Measurements from ENCODE around the gene CSNK1G2. TPM values are rescaled to one million over a fixed set of nuclear protein-coding genes. Genes with fewer than 3 reads are reported as not detected.
A peak's percentile ranks its signal among the peaks of the same experiment; 100 is the strongest.

Gene CSNK1G2
- total RNA-seq, 1 donor from 2014 or later = 90.7 TPM

- Mint-ChIP-seq H3K27ac (no peak overlapping the region), H3K4me1 (ENCODE audit: low read depth) (peaks cover 2% of the 10 kb centered on the region), H3K9me3 (no peaks in the 10 kb centered on the region), H3K4me3 (ENCODE audit: low read depth) (no peak overlapping the region), H3K27me3 (ENCODE audit: low read depth) (no peaks in the 10 kb centered on the region), H3K36me3 (ENCODE audit: low read depth) (peaks cover 24% of the 10 kb centered on the region)
- DNase-seq (ENCODE audit: low spot score) = no peak
- intact Hi-C loops (cut with micrococcal nuclease) = no loop called here
Observed at GRCh38 chr19:1998712-1999708, 58.0 kb downstream of the CSNK1G2 start.

GRCh38 chr19:1999856-2000515 is 59.0 kb downstream of the CSNK1G2 start:
- intact Hi-C loops (cut with micrococcal nuclease) = no loop called here

GRCh38 chr19:2003874-2004273 is 62.9 kb downstream of the CSNK1G2 start:
- intact Hi-C loops (cut with micrococcal nuclease) = no loop called here
- no peak overlapping the region for H3K4me3 Mint-ChIP-seq (ENCODE audit: low read depth)
- no peaks in the 10 kb centered on the region for H3K27me3 Mint-ChIP-seq (ENCODE audit: low read depth)
- peaks cover 9% of the 10 kb centered on the region for H3K36me3 Mint-ChIP-seq (ENCODE audit: low read depth)
- DNase-seq (ENCODE audit: low spot score) = no peak
- H3K4me1 Mint-ChIP-seq (ENCODE audit: low read depth) = peaks cover 4% of the 10 kb centered on the region
- no peak overlapping the region for H3K27ac Mint-ChIP-seq
- no peaks in the 10 kb centered on the region for H3K9me3 Mint-ChIP-seq

More at GRCh38 chr19:1999856-2000515, 59.0 kb downstream of the CSNK1G2 start:
- H3K27ac Mint-ChIP-seq = no peak overlapping the region
- peaks cover 25% of the 10 kb centered on the region for H3K36me3 Mint-ChIP-seq (ENCODE audit: low read depth)
- DNase-seq (ENCODE audit: low spot score) = no peak
- H3K4me1 Mint-ChIP-seq (ENCODE audit: low read depth) = peaks cover 2% of the 10 kb centered on the region
- H3K9me3 Mint-ChIP-seq = no peaks in the 10 kb centered on the region
- H3K4me3 Mint-ChIP-seq (ENCODE audit: low read depth) = no peak overlapping the region
- H3K27me3 Mint-ChIP-seq (ENCODE audit: low read depth) = no peaks in the 10 kb centered on the region

- intact Hi-C loops (cut with micrococcal nuclease) = loop anchor here (10.0 kb wide), 1 partner anchor 145 kb away; the partner anchor contains the start of gene AP3D1
- peaks cover 6% of the 10 kb centered on the region for H3K36me3 Mint-ChIP-seq (ENCODE audit: low read depth)
- no peaks in the 10 kb centered on the region for H3K9me3 Mint-ChIP-seq
- H3K27me3 Mint-ChIP-seq (ENCODE audit: low read depth) = no peaks in the 10 kb centered on the region
- no peak overlapping the region for H3K27ac Mint-ChIP-seq
- DNase-seq (ENCODE audit: low spot score) = no peak
- H3K4me3 Mint-ChIP-seq (ENCODE audit: low read depth) = no peak overlapping the region
- peaks cover 2% of the 10 kb centered on the region for H3K4me1 Mint-ChIP-seq (ENCODE audit: low read depth)
Observed at GRCh38 chr19:2010135-2010668, 69.2 kb downstream of the CSNK1G2 start.

- Mint-ChIP-seq H3K4me1 (ENCODE audit: low read depth) (no peaks in the 10 kb centered on the region), H3K36me3 (ENCODE audit: low read depth) (peaks cover 6% of the 10 kb centered on the region)
- intact Hi-C loops (cut with micrococcal nuclease) = loop anchor here (10.0 kb wide), 1 partner anchor 144 kb away; the partner anchor contains the start of gene AP3D1
Observed at GRCh38 chr19:2011169-2011568, 70.2 kb downstream of the CSNK1G2 start.

GRCh38 chr19:2012941-2013682 is 72.1 kb downstream of the CSNK1G2 start:
- no peaks in the 10 kb centered on the region for H3K9me3 Mint-ChIP-seq
- H3K36me3 Mint-ChIP-seq (ENCODE audit: low read depth) = peaks cover 6% of the 10 kb centered on the region
- H3K27ac Mint-ChIP-seq = no peak overlapping the region
- DNase-seq (ENCODE audit: low spot score) = no peak
- no peaks in the 10 kb centered on the region for H3K27me3 Mint-ChIP-seq (ENCODE audit: low read depth)
- intact Hi-C loops (cut with micrococcal nuclease) = loop anchor here (10.0 kb wide), 1 partner anchor 142 kb away; the partner anchor contains the start of gene AP3D1
- H3K4me3 Mint-ChIP-seq (ENCODE audit: low read depth) = peak overlapping the region; percentile 26
- peaks cover 2% of the 10 kb centered on the region for H3K4me1 Mint-ChIP-seq (ENCODE audit: low read depth)

More at GRCh38 chr19:2011169-2011568, 70.2 kb downstream of the CSNK1G2 start:
- H3K4me3 Mint-ChIP-seq (ENCODE audit: low read depth) = no peak overlapping the region
- no peaks in the 10 kb centered on the region for H3K9me3 Mint-ChIP-seq
- H3K27ac Mint-ChIP-seq = no peak overlapping the region
- no peak for DNase-seq (ENCODE audit: low spot score)
- no peaks in the 10 kb centered on the region for H3K27me3 Mint-ChIP-seq (ENCODE audit: low read depth)

GRCh38 chr19:2013683-2013961 is 72.7 kb downstream of the CSNK1G2 start:
- Mint-ChIP-seq H3K4me3 (ENCODE audit: low read depth) (peak overlapping the region; percentile 70), H3K27ac (no peak overlapping the region), H3K9me3 (no peaks in the 10 kb centered on the region), H3K27me3 (ENCODE audit: low read depth) (no peaks in the 10 kb centered on the region), H3K36me3 (ENCODE audit: low read depth) (peaks cover 6% of the 10 kb centered on the region), H3K4me1 (ENCODE audit: low read depth) (peaks cover 2% of the 10 kb centered on the region)
- intact Hi-C loops (cut with micrococcal nuclease) = loop anchor here (10.0 kb wide), 1 partner anchor 141 kb away; the partner anchor contains the start of gene AP3D1
- DNase-seq (ENCODE audit: low spot score) = no peak

- Mint-ChIP-seq H3K4me1 (ENCODE audit: low read depth) (peaks cover 2% of the 10 kb centered on the region), H3K9me3 (no peaks in the 10 kb centered on the region), H3K27ac (no peak overlapping the region), H3K4me3 (ENCODE audit: low read depth) (peak overlapping the region; percentile 33), H3K27me3 (ENCODE audit: low read depth) (no peaks in the 10 kb centered on the region), H3K36me3 (ENCODE audit: low read depth) (peaks cover 6% of the 10 kb centered on the region)
- no peak for DNase-seq (ENCODE audit: low spot score)
- intact Hi-C loops (cut with micrococcal nuclease) = loop anchor here (10.0 kb wide), 1 partner anchor 141 kb away; the partner anchor contains the start of gene AP3D1
Observed at GRCh38 chr19:2014131-2014571, 73.2 kb downstream of the CSNK1G2 start.

- Mint-ChIP-seq H3K36me3 (ENCODE audit: low read depth) (peaks cover 6% of the 10 kb centered on the region), H3K4me1 (ENCODE audit: low read depth) (peaks cover 7% of the 10 kb centered on the region), H3K27ac (no peak overlapping the region), H3K4me3 (ENCODE audit: low read depth) (peak overlapping the region; percentile 70), H3K27me3 (ENCODE audit: low read depth) (no peaks in the 10 kb centered on the region), H3K9me3 (no peaks in the 10 kb centered on the region)
- intact Hi-C loops (cut with micrococcal nuclease) = loop anchor here (5.0 to 10.0 kb wide), 2 partner anchors 72 to 140 kb away; partner anchors contain the start of gene AP3D1
- DNase-seq (ENCODE audit: low spot score) = no peak
Observed at GRCh38 chr19:2014731-2015607, 74.0 kb downstream of the CSNK1G2 start.

- Mint-ChIP-seq H3K27ac (peak within 1 kb of the TSS; percentile 17), H3K9me3 (no peaks in the 10 kb centered on the region), H3K4me1 (ENCODE audit: low read depth) (peaks cover 8% of the 10 kb centered on the region), H3K4me3 (ENCODE audit: low read depth) (peak within 1 kb of the TSS; percentile 78), H3K27me3 (ENCODE audit: low read depth) (no peaks in the 10 kb centered on the region), H3K36me3 (ENCODE audit: low read depth) (peaks cover 6% of the 10 kb centered on the region)
- intact Hi-C loops (cut with micrococcal nuclease) = loop anchor here (5.0 to 10.0 kb wide), 2 partner anchors 72 to 139 kb away; partner anchors contain the start of gene AP3D1
- no peak for DNase-seq (ENCODE audit: low spot score)
Observed at GRCh38 chr19:2015608-2015950, 74.6 kb downstream of the CSNK1G2 start, which contains the start of gene BTBD2. TSS of gene BTBD2 (minus strand) at chr19:2015714. CDS start at chr19:2015703, 11 bp downstream.

- Mint-ChIP-seq H3K4me1 (ENCODE audit: low read depth) (peaks cover 8% of the 10 kb centered on the region), H3K27ac (peak overlapping the region; percentile 17), H3K27me3 (ENCODE audit: low read depth) (no peaks in the 10 kb centered on the region), H3K4me3 (ENCODE audit: low read depth) (peak overlapping the region; percentile 78), H3K36me3 (ENCODE audit: low read depth) (peaks cover 6% of the 10 kb centered on the region), H3K9me3 (no peaks in the 10 kb centered on the region)
- peak; percentile 58 for DNase-seq (ENCODE audit: low spot score)
- intact Hi-C loops (cut with micrococcal nuclease) = loop anchor here (5.0 to 10.0 kb wide), 2 partner anchors 71 to 139 kb away; partner anchors contain the start of gene AP3D1
Observed at GRCh38 chr19:2016041-2016807, 75.3 kb downstream of the CSNK1G2 start.
